Calu3 (cell line): Measurements from ENCODE around the gene TMX1. TPM values are rescaled to one million over a fixed set of nuclear protein-coding genes. Genes with fewer than 3 reads are reported as not detected.

Source experiments
- BruUV-seq: library from RNA; stranded (reverse); fragments of 400-500 nt; replicated peaks from 2 replicates; lab custom pipeline; 2021; lab: Mats Ljungman, UMichigan
- CTCF ChIA-PET: fragments of 300-600 bp; sonication (Branson Sonifier 250); formaldehyde crosslinking; loops from one replicate; lab custom pipeline; 2022; ENCODE audit warnings: antibody characterized with exemption; lab: Charles Lee
- DNase-seq: peaks from one replicate; pipeline ENCODE4 v3.0.0; 2022
- H3K27ac Mint-ChIP-seq: one replicate; pipeline ENCODE4 v1.8.0; 2022; ENCODE audit warnings: mixed read lengths; ENCODE audit not compliant: unreplicated experiment
- H3K27me3 Mint-ChIP-seq: one replicate; pipeline ENCODE4 v1.8.0; 2022; ENCODE audit warnings: mixed read lengths; ENCODE audit not compliant: unreplicated experiment
- H3K36me3 Mint-ChIP-seq: one replicate; pipeline ENCODE4 v1.8.0; 2022; ENCODE audit warnings: mild to moderate bottlenecking, moderate library complexity, mixed read lengths; ENCODE audit not compliant: insufficient read depth, unreplicated experiment
- H3K4me1 Mint-ChIP-seq: one replicate; pipeline ENCODE4 v1.8.0; 2022; ENCODE audit warnings: mild to moderate bottlenecking, low read depth, mixed read lengths; ENCODE audit not compliant: unreplicated experiment
- H3K4me3 Mint-ChIP-seq: one replicate; pipeline ENCODE4 v1.8.0; 2022; ENCODE audit warnings: mild to moderate bottlenecking, low read depth, moderate library complexity, mixed read lengths; ENCODE audit not compliant: unreplicated experiment
- H3K9me3 Mint-ChIP-seq: one replicate; pipeline ENCODE4 v1.8.0; 2022; ENCODE audit warnings: low read depth, mixed read lengths; ENCODE audit not compliant: unreplicated experiment
- CTCF ChIP-seq: fragments of 200-600 bp; IDR thresholded peaks from one replicate; pipeline ENCODE4 v1.8.0; 2022; ENCODE audit warnings: antibody characterized with exemption; ENCODE audit not compliant: unreplicated experiment
- intact Hi-C: fragments of 100-400 bp; cut with micrococcal nuclease; formaldehyde crosslinking; loops from one replicate; pipeline ENCODE4 v1.10.0; 2022; ENCODE audit not compliant: unreplicated experiment
- total RNA-seq: library from RNA; stranded (reverse); gene quantifications from 2 replicates; pipeline ENCODE4 v1.2.3, GENCODE V29; 2022

TMX1 gene
- total RNA-seq, 1 experiment from 2014 or later, result 53.8 TPM

DNA sequence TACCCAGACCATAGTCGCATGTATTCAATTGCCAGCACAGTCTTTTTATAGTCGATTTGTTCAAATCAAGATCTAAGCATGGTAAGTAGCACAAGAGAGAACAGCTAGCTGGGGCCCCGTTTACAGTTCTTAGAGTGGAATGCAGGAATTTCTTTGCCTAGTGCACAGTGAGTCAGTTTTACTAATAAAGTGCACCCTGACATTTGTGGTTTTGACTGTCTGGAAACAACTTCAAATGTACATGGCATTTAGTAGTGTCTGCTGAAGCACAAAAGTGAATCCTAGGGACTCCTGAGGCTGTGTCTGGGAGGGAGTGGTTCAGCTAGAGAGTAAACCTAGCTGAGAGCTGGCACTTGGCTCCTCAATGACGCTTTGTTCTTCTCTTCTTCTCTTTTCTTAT lies 64.9 kb downstream of the TMX1 start:
- no peak overlapping the region for H3K4me3 Mint-ChIP-seq
- H3K4me1 Mint-ChIP-seq, result peaks cover 18% of the 10 kb centered on the region
- no peaks in the 10 kb centered on the region for H3K27me3 Mint-ChIP-seq
- no peaks in the 10 kb centered on the region for H3K9me3 Mint-ChIP-seq
- H3K36me3 Mint-ChIP-seq, result no peaks in the 10 kb centered on the region
- TF ChIP-seq CTCF, result no peak
- CTCF ChIA-PET, result interaction anchor here (0.7 to 0.9 kb wide), 2 partner anchors 242 to 1108 kb away, joined by 3 to 5 read pairs; no protein-coding TSS in a partner anchor
- intact Hi-C loops, result no loop called here
- DNase-seq, result no peak
- no peak overlapping the region for H3K27ac Mint-ChIP-seq
- no TSS peak for BruUV-seq

DNA sequence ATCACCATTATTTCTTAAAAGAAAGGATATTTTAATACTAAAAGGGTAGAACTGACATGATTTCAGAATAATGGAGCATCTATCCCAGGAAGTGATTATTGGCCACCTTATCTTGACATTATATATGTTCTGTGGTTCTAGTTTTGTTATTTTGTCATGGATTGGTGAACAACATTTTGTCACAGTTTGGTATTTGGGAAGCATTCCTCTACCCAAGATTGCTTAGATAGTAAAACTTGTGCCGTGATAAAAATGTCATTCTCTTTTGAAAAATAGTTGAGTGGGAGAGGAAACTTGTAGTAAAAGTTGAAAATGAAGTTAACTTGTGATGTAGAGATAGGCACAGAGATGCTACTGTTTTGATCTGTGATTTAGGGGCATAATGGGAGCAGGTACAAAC lies 65.7 kb downstream of the TMX1 start:
- H3K4me3 Mint-ChIP-seq, result no peak overlapping the region
- DNase-seq, result no peak
- no peaks in the 10 kb centered on the region for H3K9me3 Mint-ChIP-seq
- H3K4me1 Mint-ChIP-seq, result peaks cover 18% of the 10 kb centered on the region
- H3K27me3 Mint-ChIP-seq, result no peaks in the 10 kb centered on the region
- intact Hi-C loops, result no loop called here
- no peak overlapping the region for H3K27ac Mint-ChIP-seq
- CTCF ChIA-PET, result interaction anchor here (0.7 kb wide), 1 partner anchor 1109 kb away, joined by 3 read pairs; no protein-coding TSS in a partner anchor
- TF ChIP-seq CTCF, result no peak
- no peaks in the 10 kb centered on the region for H3K36me3 Mint-ChIP-seq
- BruUV-seq, result no TSS peak

Other genes starting within 250 kb of the TMX1 start
- gene TRIM9, start 145.1 kb upstream of the TMX1 start, total RNA-seq, result 1.6 TPM in 2 replicates